Calu3 (cell line): Measurements from ENCODE around the gene RINL. TPM values are rescaled to one million over a fixed set of nuclear protein-coding genes. Genes with fewer than 3 reads are reported as not detected.

Source experiments
- Bru-seq: library from RNA; stranded (reverse); fragments of 400-500 nt; gene quantifications from one replicate; lab custom pipeline; 2021; lab: Mats Ljungman, UMichigan
- BruChase-seq, 2 experiments: library from RNA; stranded (reverse); fragments of 400-500 nt; gene quantifications; one replicate each; lab custom pipeline; 2021; lab: Mats Ljungman, UMichigan
- BruUV-seq: library from RNA; stranded (reverse); fragments of 400-500 nt; replicated peaks from 2 replicates; lab custom pipeline; 2021; lab: Mats Ljungman, UMichigan
- CTCF ChIA-PET: fragments of 300-600 bp; sonication (Branson Sonifier 250); formaldehyde crosslinking; loops from one replicate; lab custom pipeline; 2022; ENCODE audit warnings: antibody characterized with exemption; lab: Charles Lee
- DNase-seq: peaks from one replicate; pipeline ENCODE4 v3.0.0; 2022
- H3K27ac Mint-ChIP-seq: one replicate; pipeline ENCODE4 v1.8.0; 2022; ENCODE audit warnings: mixed read lengths; ENCODE audit not compliant: unreplicated experiment
- H3K27me3 Mint-ChIP-seq: one replicate; pipeline ENCODE4 v1.8.0; 2022; ENCODE audit warnings: mixed read lengths; ENCODE audit not compliant: unreplicated experiment
- H3K36me3 Mint-ChIP-seq: one replicate; pipeline ENCODE4 v1.8.0; 2022; ENCODE audit warnings: mild to moderate bottlenecking, moderate library complexity, mixed read lengths; ENCODE audit not compliant: insufficient read depth, unreplicated experiment
- H3K4me1 Mint-ChIP-seq: one replicate; pipeline ENCODE4 v1.8.0; 2022; ENCODE audit warnings: mild to moderate bottlenecking, low read depth, mixed read lengths; ENCODE audit not compliant: unreplicated experiment
- H3K4me3 Mint-ChIP-seq: one replicate; pipeline ENCODE4 v1.8.0; 2022; ENCODE audit warnings: mild to moderate bottlenecking, low read depth, moderate library complexity, mixed read lengths; ENCODE audit not compliant: unreplicated experiment
- H3K9me3 Mint-ChIP-seq: one replicate; pipeline ENCODE4 v1.8.0; 2022; ENCODE audit warnings: low read depth, mixed read lengths; ENCODE audit not compliant: unreplicated experiment
- CTCF ChIP-seq: fragments of 200-600 bp; IDR thresholded peaks from one replicate; pipeline ENCODE4 v1.8.0; 2022; ENCODE audit warnings: antibody characterized with exemption; ENCODE audit not compliant: unreplicated experiment
- intact Hi-C: fragments of 100-400 bp; cut with micrococcal nuclease; formaldehyde crosslinking; loops from one replicate; pipeline ENCODE4 v1.10.0; 2022; ENCODE audit not compliant: unreplicated experiment
- long read RNA-seq: library from polyadenylated mRNA; stranded (forward); transcript quantifications from one replicate; pipeline ENCODE4 v2.0.0, GENCODE V29; 2022
- total RNA-seq: library from RNA; stranded (reverse); gene quantifications from 2 replicates; pipeline ENCODE4 v1.2.3, GENCODE V29; 2022

Gene RINL
- total RNA-seq = 4.1 TPM in 2 replicates
- Bru-seq, nascent RNA = percentile 35 among the genes with signal in this experiment
- percentile 21 among the genes with signal in this experiment for BruChase-seq, experiment 1, labeled RNA remaining after a 6-hour chase
- percentile 22 among the genes with signal in this experiment for BruChase-seq, experiment 2, labeled RNA remaining after a 2-hour chase
- long read RNA-seq, partial matches to known transcripts = 0 of 1 reads
- long read RNA-seq, other reads (novel, unspliced or antisense) = 1 of 1 reads

GRCh38 chr19:38877781-38878574 lies at the start of gene RINL:
Gene RINL, minus strand, starts transcription at chr19:38878275. Its CDS starts 1,533 bp downstream, at chr19:38876742.
- no peak within 1 kb of the TSS for H3K4me3 Mint-ChIP-seq
- peaks cover 8% of the 10 kb centered on the region for H3K4me1 Mint-ChIP-seq
- H3K27ac Mint-ChIP-seq = no peak within 1 kb of the TSS
- peaks cover 19% of the 10 kb centered on the region for H3K36me3 Mint-ChIP-seq
- DNase-seq = peak; percentile 27
- no peaks in the 10 kb centered on the region for H3K9me3 Mint-ChIP-seq
- BruUV-seq = no TSS peak
- H3K27me3 Mint-ChIP-seq = no peaks in the 10 kb centered on the region
- intact Hi-C loops = no loop called here
- CTCF ChIA-PET = interaction anchor here (0.6 to 1.9 kb wide), 4 partner anchors 8 to 53 kb away, joined by 3 to 5 read pairs (median 4); partner anchors contain the start of genes MRPS12 and SARS2
- no peak for TF ChIP-seq CTCF

GRCh38 chr19:38924388-38924787 lies 46.3 kb upstream of the RINL start:
- no peak for DNase-seq
- Mint-ChIP-seq H3K4me1 (peaks cover 12% of the 10 kb centered on the region), H3K9me3 (no peaks in the 10 kb centered on the region), H3K36me3 (peaks cover 33% of the 10 kb centered on the region), H3K27ac (no peak overlapping the region), H3K4me3 (no peak overlapping the region), H3K27me3 (no peaks in the 10 kb centered on the region)
- CTCF ChIA-PET = interaction anchor here (0.7 to 1.0 kb wide), 2 partner anchors 12 to 72 kb away, joined by 3 to 4 read pairs; partner anchors contain the start of gene CCER2
- intact Hi-C loops = no loop called here
- no peak for TF ChIP-seq CTCF
- no TSS peak for BruUV-seq

GRCh38 chr19:38922482-38922881 lies 44.4 kb upstream of the RINL start:
- no TSS peak for BruUV-seq
- Mint-ChIP-seq H3K4me1 (no peaks in the 10 kb centered on the region), H3K27me3 (no peaks in the 10 kb centered on the region), H3K27ac (no peak overlapping the region), H3K9me3 (no peaks in the 10 kb centered on the region), H3K4me3 (no peak overlapping the region), H3K36me3 (peaks cover 18% of the 10 kb centered on the region)
- no peak for TF ChIP-seq CTCF
- CTCF ChIA-PET = no interaction called here
- intact Hi-C loops = no loop called here
- no peak for DNase-seq

GRCh38 chr19:38921420-38922274 lies 43.6 kb upstream of the RINL start:
- Mint-ChIP-seq H3K27ac (no peak overlapping the region), H3K4me1 (no peaks in the 10 kb centered on the region), H3K4me3 (no peak overlapping the region), H3K27me3 (no peaks in the 10 kb centered on the region), H3K36me3 (peaks cover 18% of the 10 kb centered on the region), H3K9me3 (no peaks in the 10 kb centered on the region)
- CTCF ChIA-PET = no interaction called here
- intact Hi-C loops = no loop called here
- DNase-seq = no peak
- BruUV-seq = no TSS peak
- TF ChIP-seq CTCF = no peak
